ENCODE measurements around the gene SLC22A7.

The SLC22A7 gene

GRCh38 chr6:43286980-43287716, 10.9 kb upstream of the SLC22A7 start:
- H3K4ac ChIP-seq (ENCODE audit: low read depth, low read length): no peak overlapping the region
- no peak overlapping the region for H4K12ac ChIP-seq (ENCODE audit: low read depth, low read length)
- no peak overlapping the region for H3K27ac ChIP-seq (ENCODE audit: low read depth, low read length)
- no peak overlapping the region for H2BK5ac ChIP-seq (ENCODE audit: low read depth, low read length, poor library complexity)
- H3K14ac ChIP-seq (ENCODE audit: low read length): no peak overlapping the region
- H3K27me3 ChIP-seq (ENCODE audit: insufficient read depth, low read length): peaks cover 7% of the 10 kb centered on the region
- no peaks in the 10 kb centered on the region for H3K36me3 ChIP-seq (ENCODE audit: control insufficient read depth in 1 of 2, insufficient read depth in 2 of 2, low read length in 2 of 2)
- DNase-seq: no peak
- no peak overlapping the region for H2BK12ac ChIP-seq (ENCODE audit: low read length)
- H3K9me3 ChIP-seq (ENCODE audit: insufficient read depth, low read depth, low read length): no peaks in the 10 kb centered on the region
- no peaks in the 10 kb centered on the region for H3K79me1 ChIP-seq (ENCODE audit: low read length)
- no peak overlapping the region for H4K91ac ChIP-seq (ENCODE audit: low read depth, low read length)
- no peak overlapping the region for H3K9ac ChIP-seq (ENCODE audit: low read length)
- no peak overlapping the region for H3K23ac ChIP-seq (ENCODE audit: low read length)
- no peak overlapping the region for H3K4me2 ChIP-seq (ENCODE audit: low read length)
- H2AFZ ChIP-seq (ENCODE audit: insufficient read depth, low read length, poor library complexity): no peak overlapping the region
- no peak overlapping the region for H2BK120ac ChIP-seq (ENCODE audit: insufficient read depth, low read length, poor library complexity)
- no CpG with 5 or more reads among the region's 10 CpGs for WGBS (ENCODE audit: extremely low coverage, insufficient coverage, insufficient read length)
- H3K4me1 ChIP-seq (ENCODE audit: control insufficient read depth in 1 of 2, insufficient read depth in 2 of 2, low read length in 2 of 2): peaks cover 0 to 4% of the 10 kb centered on the region in 2 experiments
- no peaks in the 10 kb centered on the region for H3K79me2 ChIP-seq (ENCODE audit: control insufficient read depth, insufficient read depth, low read length, poor library complexity)
- H4K8ac ChIP-seq (ENCODE audit: low read depth, low read length): no peak overlapping the region
- H2AK5ac ChIP-seq (ENCODE audit: low read length): no peak overlapping the region
- no peak overlapping the region for H3K18ac ChIP-seq (ENCODE audit: low read length)
- H3K4me3 ChIP-seq (ENCODE audit: low read depth, low read length): no peak overlapping the region

- no peak overlapping the region for H3K14ac ChIP-seq (ENCODE audit: low read length)
- no peak overlapping the region for H2BK12ac ChIP-seq (ENCODE audit: low read length)
- no peak overlapping the region for H3K4ac ChIP-seq (ENCODE audit: low read depth, low read length)
- H2AK5ac ChIP-seq (ENCODE audit: low read length): no peak overlapping the region
- no peak overlapping the region for H3K4me2 ChIP-seq (ENCODE audit: low read length)
- WGBS (ENCODE audit: extremely low coverage, insufficient coverage, insufficient read length): no CpG with 5 or more reads among the region's 7 CpGs
- no peak overlapping the region for H3K9ac ChIP-seq (ENCODE audit: low read length)
- no peak overlapping the region for H2AFZ ChIP-seq (ENCODE audit: insufficient read depth, low read length, poor library complexity)
- H2BK5ac ChIP-seq (ENCODE audit: low read depth, low read length, poor library complexity): no peak overlapping the region
- no peak overlapping the region for H4K12ac ChIP-seq (ENCODE audit: low read depth, low read length)
- peaks cover 7% of the 10 kb centered on the region for H3K27me3 ChIP-seq (ENCODE audit: insufficient read depth, low read length)
- H3K79me1 ChIP-seq (ENCODE audit: low read length): no peaks in the 10 kb centered on the region
- no peak overlapping the region for H4K91ac ChIP-seq (ENCODE audit: low read depth, low read length)
- no peak overlapping the region for H2BK120ac ChIP-seq (ENCODE audit: insufficient read depth, low read length, poor library complexity)
- peaks cover 0 to 4% of the 10 kb centered on the region in 2 experiments for H3K4me1 ChIP-seq (ENCODE audit: control insufficient read depth in 1 of 2, insufficient read depth in 2 of 2, low read length in 2 of 2)
- H4K8ac ChIP-seq (ENCODE audit: low read depth, low read length): no peak overlapping the region
- no peak overlapping the region for H3K18ac ChIP-seq (ENCODE audit: low read length)
- H3K27ac ChIP-seq (ENCODE audit: low read depth, low read length): no peak overlapping the region
- no peak overlapping the region for H3K23ac ChIP-seq (ENCODE audit: low read length)
- H3K9me3 ChIP-seq (ENCODE audit: insufficient read depth, low read depth, low read length): no peaks in the 10 kb centered on the region
- DNase-seq: no peak
- no peak overlapping the region for H3K4me3 ChIP-seq (ENCODE audit: low read depth, low read length)
- no peaks in the 10 kb centered on the region for H3K36me3 ChIP-seq (ENCODE audit: control insufficient read depth in 1 of 2, insufficient read depth in 2 of 2, low read length in 2 of 2)
- no peaks in the 10 kb centered on the region for H3K79me2 ChIP-seq (ENCODE audit: control insufficient read depth, insufficient read depth, low read length, poor library complexity)
Observed at GRCh38 chr6:43287717-43288679, 10.1 kb upstream of the SLC22A7 start.

GRCh38 chr6:43290339-43290904, 7.6 kb upstream of the SLC22A7 start:
- Histone ChIP-seq H3K79me2 (ENCODE audit: control insufficient read depth, insufficient read depth, low read length, poor library complexity) (no peaks in the 10 kb centered on the region), H3K79me1 (ENCODE audit: low read length) (no peaks in the 10 kb centered on the region), H4K12ac (ENCODE audit: low read depth, low read length) (no peak overlapping the region), H3K14ac (ENCODE audit: low read length) (no peak overlapping the region), H2BK5ac (ENCODE audit: low read depth, low read length, poor library complexity) (no peak overlapping the region), H4K8ac (ENCODE audit: low read depth, low read length) (no peak overlapping the region), H2BK120ac (ENCODE audit: insufficient read depth, low read length, poor library complexity) (no peak overlapping the region), H3K36me3 (ENCODE audit: control insufficient read depth in 1 of 2, insufficient read depth in 2 of 2, low read length in 2 of 2) (no peaks in the 10 kb centered on the region), H3K27ac (ENCODE audit: low read depth, low read length) (no peak overlapping the region), H3K4ac (ENCODE audit: low read depth, low read length) (no peak overlapping the region), H4K91ac (ENCODE audit: low read depth, low read length) (no peak overlapping the region), H2AK5ac (ENCODE audit: low read length) (no peak overlapping the region), H3K4me1 (ENCODE audit: control insufficient read depth in 1 of 2, insufficient read depth in 2 of 2, low read length in 2 of 2) (no peaks in the 10 kb centered on the region), H3K18ac (ENCODE audit: low read length) (no peak overlapping the region), H3K9me3 (ENCODE audit: insufficient read depth, low read depth, low read length) (peaks cover 3% of the 10 kb centered on the region), H3K9ac (ENCODE audit: low read length) (no peak overlapping the region), H3K4me3 (ENCODE audit: low read depth, low read length) (no peak overlapping the region), H2AFZ (ENCODE audit: insufficient read depth, low read length, poor library complexity) (no peak overlapping the region), H3K23ac (ENCODE audit: low read length) (no peak overlapping the region), H3K27me3 (ENCODE audit: insufficient read depth, low read length) (peaks cover 6% of the 10 kb centered on the region), H3K4me2 (ENCODE audit: low read length) (no peak overlapping the region), H2BK12ac (ENCODE audit: low read length) (no peak overlapping the region)
- no peak for DNase-seq
- no CpG with 5 or more reads among the region's 3 CpGs for WGBS (ENCODE audit: extremely low coverage, insufficient coverage, insufficient read length)

GRCh38 chr6:43290905-43291355, 7.1 kb upstream of the SLC22A7 start:
- no CpG with 5 or more reads among the region's 6 CpGs for WGBS (ENCODE audit: extremely low coverage, insufficient coverage, insufficient read length)
- no peak overlapping the region for H3K18ac ChIP-seq (ENCODE audit: low read length)
- H3K79me1 ChIP-seq (ENCODE audit: low read length): no peaks in the 10 kb centered on the region
- no peak overlapping the region for H2BK12ac ChIP-seq (ENCODE audit: low read length)
- no peak overlapping the region for H3K23ac ChIP-seq (ENCODE audit: low read length)
- H3K9me3 ChIP-seq (ENCODE audit: insufficient read depth, low read depth, low read length): peaks cover 3% of the 10 kb centered on the region
- no peak overlapping the region for H3K4me2 ChIP-seq (ENCODE audit: low read length)
- peaks cover under 1% of the 10 kb centered on the region for H3K27me3 ChIP-seq (ENCODE audit: insufficient read depth, low read length)
- no peak overlapping the region for H3K14ac ChIP-seq (ENCODE audit: low read length)
- H2AFZ ChIP-seq (ENCODE audit: insufficient read depth, low read length, poor library complexity): no peak overlapping the region
- H4K91ac ChIP-seq (ENCODE audit: low read depth, low read length): no peak overlapping the region
- no peaks in the 10 kb centered on the region for H3K79me2 ChIP-seq (ENCODE audit: control insufficient read depth, insufficient read depth, low read length, poor library complexity)
- no peak overlapping the region for H2AK5ac ChIP-seq (ENCODE audit: low read length)
- H3K4me3 ChIP-seq (ENCODE audit: low read depth, low read length): no peak overlapping the region
- H4K8ac ChIP-seq (ENCODE audit: low read depth, low read length): no peak overlapping the region
- H3K9ac ChIP-seq (ENCODE audit: low read length): no peak overlapping the region
- no peak overlapping the region for H3K4ac ChIP-seq (ENCODE audit: low read depth, low read length)
- no peak overlapping the region for H2BK120ac ChIP-seq (ENCODE audit: insufficient read depth, low read length, poor library complexity)
- no peak overlapping the region for H3K27ac ChIP-seq (ENCODE audit: low read depth, low read length)
- H3K36me3 ChIP-seq (ENCODE audit: control insufficient read depth in 1 of 2, insufficient read depth in 2 of 2, low read length in 2 of 2): no peaks in the 10 kb centered on the region
- DNase-seq: no peak
- H2BK5ac ChIP-seq (ENCODE audit: low read depth, low read length, poor library complexity): no peak overlapping the region
- H3K4me1 ChIP-seq (ENCODE audit: control insufficient read depth in 1 of 2, insufficient read depth in 2 of 2, low read length in 2 of 2): no peaks in the 10 kb centered on the region
- no peak overlapping the region for H4K12ac ChIP-seq (ENCODE audit: low read depth, low read length)

Measured in trophoblast cell (in vitro differentiated cells and primary cell).